Mucosa of descending colon (tissue), 3 donors: ENCODE measurements around the gene GALNT3. TPM values are rescaled to one million over a fixed set of nuclear protein-coding genes. Genes with fewer than 3 reads are reported as not detected.

Experiments
- ATAC-seq: fragments of 200-7000 bp; cut with Tn5 transposase; one replicate; pipeline ENCODE4 v1.9.1; 2020; ENCODE audit warnings: mild to moderate bottlenecking, moderate library complexity
- DNase-seq, 3 donors: peaks; one replicate each; pipeline ENCODE4 v3.0.0-alpha.2; 2020
- H3K36me3 ChIP-seq: fragments of 200-600 bp; one replicate; pipeline ENCODE4 v1.8.0; 2021; ENCODE audit warnings: low read depth, mild to moderate bottlenecking
- H3K4me1 ChIP-seq: fragments of 200-600 bp; one replicate; pipeline ENCODE4 v1.8.0; 2021; ENCODE audit warnings: low read depth, mild to moderate bottlenecking
- H3K4me3 ChIP-seq: fragments of 200-600 bp; one replicate; pipeline ENCODE4 v1.8.0; 2021; ENCODE audit warnings: mild to moderate bottlenecking
- H3K9me3 ChIP-seq: fragments of 200-600 bp; one replicate; pipeline ENCODE4 v1.8.0; 2021; ENCODE audit warnings: mild to moderate bottlenecking
- intact Hi-C, 2 donors: fragments of 100-400 bp; cut with DNase I in 1 of 2; cut with micrococcal nuclease in 1 of 2; formaldehyde crosslinking; loops; one replicate each; pipeline versions ENCODE4 v1.11.0 to v1.11.1; 2022; cut with DNase I, micrococcal nuclease
- total RNA-seq, 3 donors: library from RNA; stranded (reverse); fragmentation: NEBNext Ultra II Directional in 2 of 3; extraction: Animal tissue kit (Norgen Biotek cat#: 25700) in 2 of 3; gene quantifications; one replicate each; pipeline versions ENCODE4 v1.2.1 to v1.2.4, GENCODE V29; 2021 to 2023
- TF ChIP-seq, protein P1 (sequence below): fragments of 200-600 bp; IDR thresholded peaks from one replicate; pipeline ENCODE4 v1.8.0; 2022; ENCODE audit warnings: antibody characterized with exemption, mild to moderate bottlenecking
- donor health status: DM: no; HTN: no; CAD: no; lungs with moderate emphysema.
- donor health status: DM: no; HTN: no; CAD: no.
- donor health status: DM: no; HTN: yes; CAD: no.

Gene GALNT3
- total RNA-seq, 3 donors from 2014 or later, result 33.4 to 82.8 (median 81.0) TPM

DNA sequence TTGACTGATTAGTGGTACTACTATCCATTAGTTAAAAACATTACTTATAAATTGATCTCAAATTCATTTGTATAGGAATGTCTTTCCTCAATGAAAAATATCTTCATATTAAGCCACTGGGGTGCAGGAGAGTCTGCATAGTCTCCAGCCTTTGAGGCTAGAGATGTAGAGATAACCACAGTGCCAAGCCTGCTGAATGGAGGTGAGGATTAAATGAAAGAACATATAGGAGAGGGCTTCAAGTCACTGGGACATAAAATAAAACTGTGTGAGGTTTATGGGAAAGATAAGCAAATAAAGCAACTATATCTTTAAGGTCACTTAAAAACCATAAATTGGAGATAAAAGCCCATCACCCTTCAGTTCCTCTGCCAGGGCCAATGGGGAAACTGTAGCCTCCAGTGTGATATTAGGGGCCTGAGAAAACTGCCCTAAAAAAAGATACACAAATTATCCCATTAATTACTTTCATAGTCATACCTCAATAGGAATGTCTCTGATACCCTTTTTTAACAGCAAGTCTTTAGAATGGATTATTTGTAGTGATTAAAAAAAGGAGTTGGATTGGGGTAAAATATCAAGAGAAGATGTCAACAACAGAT, 27.6 kb downstream of the GALNT3 start:
- Histone ChIP-seq H3K36me3 (no peaks in the 10 kb centered on the region), H3K4me1 (no peaks in the 10 kb centered on the region), H3K9me3 (no peaks in the 10 kb centered on the region), H3K4me3 (no peak overlapping the region)
- intact Hi-C loops, result no loop called here
- DNase-seq, result peak in 1 of 3 donors; percentile 23
- ATAC-seq, result peak; percentile 94
- TF ChIP-seq, protein P1, sequence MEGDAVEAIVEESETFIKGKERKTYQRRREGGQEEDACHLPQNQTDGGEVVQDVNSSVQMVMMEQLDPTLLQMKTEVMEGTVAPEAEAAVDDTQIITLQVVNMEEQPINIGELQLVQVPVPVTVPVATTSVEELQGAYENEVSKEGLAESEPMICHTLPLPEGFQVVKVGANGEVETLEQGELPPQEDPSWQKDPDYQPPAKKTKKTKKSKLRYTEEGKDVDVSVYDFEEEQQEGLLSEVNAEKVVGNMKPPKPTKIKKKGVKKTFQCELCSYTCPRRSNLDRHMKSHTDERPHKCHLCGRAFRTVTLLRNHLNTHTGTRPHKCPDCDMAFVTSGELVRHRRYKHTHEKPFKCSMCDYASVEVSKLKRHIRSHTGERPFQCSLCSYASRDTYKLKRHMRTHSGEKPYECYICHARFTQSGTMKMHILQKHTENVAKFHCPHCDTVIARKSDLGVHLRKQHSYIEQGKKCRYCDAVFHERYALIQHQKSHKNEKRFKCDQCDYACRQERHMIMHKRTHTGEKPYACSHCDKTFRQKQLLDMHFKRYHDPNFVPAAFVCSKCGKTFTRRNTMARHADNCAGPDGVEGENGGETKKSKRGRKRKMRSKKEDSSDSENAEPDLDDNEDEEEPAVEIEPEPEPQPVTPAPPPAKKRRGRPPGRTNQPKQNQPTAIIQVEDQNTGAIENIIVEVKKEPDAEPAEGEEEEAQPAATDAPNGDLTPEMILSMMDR, result no peak

DNA sequence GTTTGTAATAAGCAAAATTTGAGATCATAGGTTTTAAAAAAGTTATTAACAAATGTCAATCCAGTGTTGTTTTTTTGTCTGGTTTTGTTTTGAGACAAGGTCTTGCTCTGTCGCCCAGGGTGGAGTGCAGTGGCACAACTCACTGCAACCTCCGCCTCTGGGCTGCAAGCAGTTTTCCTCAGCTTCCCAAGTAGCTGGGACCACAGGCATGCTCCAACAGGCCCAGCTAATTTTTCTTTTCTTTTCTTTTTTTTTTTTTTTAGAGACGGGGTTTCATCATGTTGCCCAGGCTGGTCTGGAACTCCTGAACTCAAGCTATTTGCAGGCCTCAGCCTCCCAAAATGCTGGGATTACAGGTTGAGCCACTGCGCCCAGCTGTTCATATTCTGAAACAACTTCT, 31.3 kb downstream of the GALNT3 start:
- ATAC-seq (no peak), DNase-seq (no peak)
- no peaks in the 10 kb centered on the region for H3K9me3 ChIP-seq
- no peak overlapping the region for H3K4me3 ChIP-seq
- TF ChIP-seq, protein P1, result no peak
- intact Hi-C loops, result no loop called here
- no peaks in the 10 kb centered on the region for H3K36me3 ChIP-seq
- H3K4me1 ChIP-seq, result no peaks in the 10 kb centered on the region

DNA sequence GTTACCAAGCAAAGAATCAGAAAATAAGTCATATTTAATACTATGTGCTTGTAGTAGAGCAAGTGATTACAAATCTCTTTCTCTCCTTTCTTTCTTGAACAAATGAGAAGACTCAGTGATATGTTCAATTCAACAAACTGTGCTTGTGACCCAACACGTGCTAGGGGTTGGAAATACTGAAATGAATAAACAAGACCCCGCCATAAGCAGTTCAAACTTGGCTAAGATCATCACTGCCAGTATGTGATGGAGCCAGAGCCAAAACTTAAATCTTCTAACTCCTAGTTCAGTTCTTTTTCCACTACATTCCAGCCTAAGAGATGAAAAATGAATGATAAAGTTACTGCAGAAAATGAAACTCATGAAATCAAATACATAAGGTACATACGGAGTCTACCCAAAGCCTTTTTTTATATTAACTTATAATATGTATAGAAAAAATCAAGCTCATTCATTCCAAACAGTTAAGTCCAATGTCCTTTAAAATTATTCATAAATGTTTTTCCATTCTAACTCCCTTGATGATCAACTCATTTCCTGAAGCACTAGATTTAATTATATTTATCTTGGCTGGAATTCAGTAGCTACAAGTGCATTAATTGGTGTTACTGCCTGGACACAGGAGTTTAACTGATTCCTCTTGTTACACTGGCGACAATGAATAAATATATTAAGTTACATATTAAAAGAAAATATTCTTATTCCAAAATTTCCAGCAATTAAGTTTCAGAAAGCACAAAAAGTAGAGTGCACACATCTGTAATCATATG, 36.0 kb downstream of the GALNT3 start:
- Histone ChIP-seq H3K9me3 (no peaks in the 10 kb centered on the region), H3K4me1 (no peaks in the 10 kb centered on the region), H3K36me3 (no peaks in the 10 kb centered on the region), H3K4me3 (no peak overlapping the region)
- ATAC-seq (peak; percentile 32), DNase-seq (no peak)
- TF ChIP-seq, protein P1, result no peak
- intact Hi-C loops, result no loop called here

DNA sequence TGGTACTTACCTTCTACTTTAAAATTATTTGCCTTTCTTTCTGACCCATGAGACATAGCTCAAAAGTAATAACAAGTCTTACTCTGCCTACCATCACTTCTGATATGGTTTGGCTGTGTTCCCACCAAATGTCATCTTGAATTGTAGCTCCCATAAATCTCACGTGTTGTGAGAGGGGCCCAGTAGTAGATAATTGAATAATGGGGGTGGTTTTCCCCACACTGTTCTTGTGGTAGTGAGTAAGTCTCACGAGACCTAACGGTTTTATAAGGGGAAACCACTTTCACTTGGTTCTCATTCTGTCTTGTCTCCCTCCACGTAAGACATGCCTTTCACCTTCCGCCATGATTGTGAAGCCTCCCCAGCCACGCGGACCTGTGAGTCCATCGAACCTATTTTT, 47.5 kb downstream of the GALNT3 start:
- DNase-seq, result no peak
- intact Hi-C loops, result no loop called here
- TF ChIP-seq, protein P1, result no peak
- no peak overlapping the region for H3K4me3 ChIP-seq
- no peak for ATAC-seq
- H3K9me3 ChIP-seq, result no peaks in the 10 kb centered on the region
- H3K4me1 ChIP-seq, result no peaks in the 10 kb centered on the region
- H3K36me3 ChIP-seq, result no peaks in the 10 kb centered on the region

DNA sequence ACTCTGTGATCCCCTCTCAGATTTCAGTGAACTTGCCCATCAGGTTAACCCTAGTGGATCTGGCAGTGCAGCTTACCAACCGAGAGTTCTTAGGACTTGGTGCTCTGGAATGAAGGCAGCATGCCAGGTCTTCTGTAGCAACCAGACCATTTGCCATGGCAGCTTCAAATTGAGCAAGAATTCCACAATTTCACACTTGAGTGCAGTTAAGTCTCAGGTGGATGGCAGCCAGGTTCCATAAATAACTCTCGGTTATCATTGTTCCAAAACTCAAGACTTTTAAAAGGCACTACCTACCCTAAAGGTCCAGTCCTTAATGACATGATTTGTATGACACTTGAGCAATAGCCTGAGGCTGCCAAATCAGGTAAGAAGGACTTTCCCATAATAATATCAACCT, 48.1 kb downstream of the GALNT3 start:
- no peaks in the 10 kb centered on the region for H3K4me1 ChIP-seq
- no peak overlapping the region for H3K4me3 ChIP-seq
- no peak for DNase-seq
- TF ChIP-seq, protein P1, result no peak
- intact Hi-C loops, result no loop called here
- ATAC-seq, result no peak
- H3K9me3 ChIP-seq, result no peaks in the 10 kb centered on the region
- no peaks in the 10 kb centered on the region for H3K36me3 ChIP-seq
